PC-3 (cell line): ENCODE results near the gene KIN. TPM values are rescaled to one million over a fixed set of nuclear protein-coding genes. Genes with fewer than 3 reads are reported as not detected.

Experiments used
- ATAC-seq: fragments of 200-7000 bp; cut with Tn5 transposase; 2 replicates; pipeline ENCODE4 v1.9.1; 2020; ENCODE audit warnings: mild to moderate bottlenecking, moderate library complexity
- BruUV-seq: library from RNA; stranded (reverse); fragments of 400-500 nt; replicated peaks from 2 replicates; lab custom pipeline; 2021; lab: Mats Ljungman, UMichigan
- CTCF ChIA-PET: fragments of 300-600 bp; sonication (Branson Sonifier 250); formaldehyde crosslinking; loops from one replicate; lab custom pipeline; 2022; ENCODE audit warnings: antibody characterized with exemption; lab: Charles Lee
- POLR2A ChIA-PET: fragments of 300-600 bp; sonication (Branson Sonifier 250); formaldehyde crosslinking; loops from one replicate; lab custom pipeline; 2022; ENCODE audit warnings: antibody characterized with exemption; ENCODE audit not compliant: unreplicated experiment; lab: Charles Lee
- DNase-seq: peaks from one replicate; pipeline ENCODE4 v3.0.0-alpha.2; 2015
- H2AFZ ChIP-seq: fragments of 300-600 bp; sonication (generic); 2 replicates; pipeline ENCODE4 v1.6.0; 2016; ENCODE audit warnings: antibody characterized with exemption, low read length
- H3F3A ChIP-seq: fragments of 300-600 bp; sonication (generic); one replicate; pipeline ENCODE4 v1.6.0; 2017; ENCODE audit warnings: antibody characterized with exemption, low read length, control low read depth, mild to moderate bottlenecking; ENCODE audit not compliant: unreplicated experiment
- H3K27ac ChIP-seq: fragments of 300-600 bp; sonication (generic); 2 replicates; pipeline ENCODE4 v1.5.1; 2016; ENCODE audit warnings: mild to moderate bottlenecking, low read length
- H3K27me3 ChIP-seq: fragments of 300-600 bp; sonication (generic); 2 replicates; pipeline ENCODE4 v1.6.1; 2016; ENCODE audit warnings: low read length, mixed read lengths
- H3K36me3 ChIP-seq: fragments of 300-600 bp; sonication (generic); 2 replicates; pipeline ENCODE4 v1.6.1; 2016; ENCODE audit warnings: low read depth, mixed run types, low read length, mixed read lengths
- H3K4me1 ChIP-seq: fragments of 300-600 bp; sonication (generic); 2 replicates; pipeline ENCODE4 v1.5.1; 2016; ENCODE audit warnings: low read length; ENCODE audit not compliant: insufficient read depth
- H3K4me2 ChIP-seq: fragments of 300-600 bp; sonication (generic); 2 replicates; pipeline ENCODE4 v1.6.0; 2016; ENCODE audit warnings: low read length
- H3K4me3 ChIP-seq: fragments of 300-600 bp; sonication (generic); 2 replicates; pipeline ENCODE4 v1.5.1; 2016; ENCODE audit warnings: mild to moderate bottlenecking, low read length, mixed read lengths
- H3K79me2 ChIP-seq: fragments of 300-600 bp; sonication (generic); 2 replicates; pipeline ENCODE4 v1.6.1; 2017; ENCODE audit warnings: low read length, mixed read lengths
- H3K9ac ChIP-seq: fragments of 300-600 bp; sonication (generic); 2 replicates; pipeline ENCODE4 v1.6.0; 2016; ENCODE audit warnings: mild to moderate bottlenecking, low read length
- H3K9me2 ChIP-seq: fragments of 300-600 bp; sonication (generic); replicated peaks from 2 replicates; pipeline ENCODE4 v1.6.1; 2016; ENCODE audit warnings: mixed run types, low read length, mixed read lengths
- H3K9me3 ChIP-seq: fragments of 300-600 bp; sonication (generic); 2 replicates; pipeline ENCODE4 v1.6.1; 2016; ENCODE audit warnings: low read length, mixed read lengths
- H4K20me1 ChIP-seq: fragments of 300-600 bp; sonication (generic); 2 replicates; pipeline ENCODE4 v1.6.1; 2016; ENCODE audit warnings: low read length, mixed read lengths
- CTCF ChIP-seq: fragments of 300-600 bp; sonication (generic); conservative IDR thresholded peaks from 2 replicates; pipeline ENCODE4 v1.5.1; 2017; ENCODE audit warnings: antibody characterized with exemption, low read depth, mild to moderate bottlenecking, low read length
- EZH2 ChIP-seq: fragments of 300-600 bp; sonication (generic); IDR thresholded peaks from one replicate; pipeline ENCODE4 v1.6.1; 2017; ENCODE audit warnings: antibody characterized with exemption, mild to moderate bottlenecking, low read length; ENCODE audit not compliant: unreplicated experiment
- EZH2phosphoT487 ChIP-seq: fragments of 300-600 bp; sonication (generic); IDR thresholded peaks from 2 replicates; pipeline ENCODE4 v1.6.1; 2018; ENCODE audit warnings: mild to moderate bottlenecking, antibody characterized with exemption, low read length, borderline replicate concordance
- intact Hi-C: fragments of 100-400 bp; cut with micrococcal nuclease; formaldehyde crosslinking; loops from 2 replicates; pipeline ENCODE4 v1.9.0; 2023
- total RNA-seq: library from RNA; depleted of rRNA; stranded (reverse); fragments of >200 nt; gene quantifications from 2 replicates; pipeline ENCODE4 v1.2.3, GENCODE V29; 2014

Gene KIN
- total RNA-seq, 1 experiment from 2014 or later = 2.4 TPM

GRCh38 chr10:7819121-7819460 is 31.3 kb upstream of the KIN start:
- ChIA-PET POLR2A (no interaction called here), CTCF (interaction anchor here (1.4 kb wide), 1 partner anchor 32 kb away, joined by 5 read pairs; the partner anchor contains the start of genes ATP5F1C and KIN)
- peak overlapping the region; percentile 86 for H3K4me2 ChIP-seq
- H4K20me1 ChIP-seq = no peaks in the 10 kb centered on the region
- TF ChIP-seq EZH2phosphoT487 = no peak
- no peak for TF ChIP-seq EZH2
- TF ChIP-seq CTCF = peak; percentile 29
- H3K36me3 ChIP-seq = no peaks in the 10 kb centered on the region
- DNase-seq (peak; percentile 34), ATAC-seq (peak; percentile 83)
- intact Hi-C loops = loop anchor here (2.0 kb wide), 1 partner anchor 30 kb away; the partner anchor contains the start of gene ATP5F1C
- no peak overlapping the region for H3K27ac ChIP-seq
- H3K9ac ChIP-seq = peak overlapping the region; percentile 61
- H3F3A ChIP-seq = no peaks in the 10 kb centered on the region
- BruUV-seq = no TSS peak
- no peaks in the 10 kb centered on the region for H3K9me3 ChIP-seq
- H3K79me2 ChIP-seq = peaks cover 22% of the 10 kb centered on the region
- H3K27me3 ChIP-seq = no peaks in the 10 kb centered on the region
- H3K9me2 ChIP-seq = no peaks in the 10 kb centered on the region
- peak overlapping the region; percentile 86 for H3K4me3 ChIP-seq
- peaks cover 8% of the 10 kb centered on the region; the same call in 1 of the 2 replicates for H3K4me1 ChIP-seq
- H2AFZ ChIP-seq = peak overlapping the region; percentile 95

DNA sequence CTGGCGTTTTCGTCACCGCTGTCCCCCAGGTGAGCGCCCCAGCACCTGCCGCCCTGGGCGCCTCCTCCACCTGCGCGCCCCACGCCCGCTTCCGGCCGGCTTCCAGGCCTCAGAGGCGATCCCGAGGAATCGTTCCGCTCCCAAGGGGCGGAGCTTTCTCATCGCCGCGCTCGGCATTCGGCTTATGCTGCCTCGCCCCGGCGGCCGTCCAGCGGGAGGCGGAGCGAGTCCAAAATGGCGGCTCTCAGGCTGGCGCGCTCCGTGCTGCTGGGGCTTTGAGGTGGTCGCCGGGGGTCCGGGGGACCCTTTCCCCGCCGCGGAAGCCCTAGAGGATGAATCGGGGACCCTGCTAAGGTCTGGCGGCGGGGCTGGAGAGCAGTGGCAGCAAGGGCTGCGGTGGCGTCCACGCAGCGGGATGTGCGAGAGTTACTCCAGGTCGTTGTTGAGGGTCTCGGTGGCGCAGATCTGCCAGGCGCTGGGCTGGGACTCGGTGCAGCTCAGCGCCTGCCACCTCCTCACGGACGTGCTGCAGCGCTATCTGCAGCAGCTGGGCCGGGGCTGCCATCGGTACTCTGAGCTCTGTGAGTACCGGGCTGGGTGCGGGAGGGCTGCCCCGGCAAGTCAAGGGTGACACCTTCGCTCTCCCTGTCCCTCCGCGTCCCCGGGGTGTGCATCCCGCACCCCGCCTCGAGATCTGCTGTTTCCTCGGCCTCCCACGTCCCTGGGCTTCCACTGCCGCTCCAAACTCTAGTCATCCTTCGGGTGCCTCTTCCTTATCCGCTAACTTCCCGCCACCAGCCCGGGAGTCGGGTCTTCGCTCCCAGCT is 30.7 kb upstream of the KIN start, which contains the start of gene TAF3:
TAF3 (plus strand) TSS at position 211 of the 826 bp plus-strand sequence; CDS start at position 416, 205 bp downstream.
- POLR2A ChIA-PET = interaction anchor here (0.6 to 0.7 kb wide), 2 partner anchors 62 to 584 kb away, joined by 3 to 8 read pairs; no protein-coding TSS in a partner anchor
- DNase-seq = peak; percentile 83
- Histone ChIP-seq H4K20me1 (no peaks in the 10 kb centered on the region), H3K9ac (peak within 1 kb of the TSS; percentile 61), H3K4me2 (peak within 1 kb of the TSS; percentile 89), H3K36me3 (no peaks in the 10 kb centered on the region), H3K4me1 (peaks cover 8% of the 10 kb centered on the region; the same call in 1 of the 2 replicates), H3K4me3 (peak within 1 kb of the TSS; percentile 86), H3K9me2 (no peaks in the 10 kb centered on the region), H3F3A (no peaks in the 10 kb centered on the region), H3K79me2 (peaks cover 22% of the 10 kb centered on the region), H2AFZ (peak within 1 kb of the TSS; percentile 95), H3K27ac (no peak within 1 kb of the TSS), H3K9me3 (no peaks in the 10 kb centered on the region), H3K27me3 (no peaks in the 10 kb centered on the region)
- CTCF ChIA-PET = interaction anchor here (1.4 kb wide), 1 partner anchor 31 kb away, joined by 5 read pairs; the partner anchor contains the start of genes ATP5F1C and KIN
- intact Hi-C loops = loop anchor here (2.0 kb wide), 1 partner anchor 30 kb away; the partner anchor contains the start of gene ATP5F1C
- TF ChIP-seq EZH2 (no peak), CTCF (no peak), EZH2phosphoT487 (no peak)
- peak; percentile 71 for ATAC-seq
- BruUV-seq = no TSS peak
